Measurements from ENCODE around the gene FIZ1. TPM values are rescaled to one million over a fixed set of nuclear protein-coding genes. Genes with fewer than 3 reads are reported as not detected.

FIZ1 gene
- 3.9 and 4.9 TPM in 2 replicates for total RNA-seq

GRCh38 chr19:55599468-55599841, at the start of gene FIZ1:
Gene FIZ1, minus strand, starts transcription at chr19:55599517. Its CDS starts 1,652 bp downstream, at chr19:55597865.
- DNase-seq = peak; percentile 99

GRCh38 chr19:55648585-55649267, 49.4 kb upstream of the FIZ1 start:
- peak; percentile 22 for DNase-seq

- peak; percentile 76 for DNase-seq
Measured at GRCh38 chr19:55647732-55648584, 48.6 kb upstream of the FIZ1 start, which contains the start of gene CCDC106. Gene CCDC106, plus strand, starts transcription at chr19:55648212. Its CDS starts 835 bp downstream, at chr19:55649047.

GRCh38 chr19:55646889-55647731, 47.8 kb upstream of the FIZ1 start:
- no peak for DNase-seq

GRCh38 chr19:55645512-55645881, 46.2 kb upstream of the FIZ1 start:
- no peak for DNase-seq

- no peak for DNase-seq
Measured at GRCh38 chr19:55644842-55645511, 45.7 kb upstream of the FIZ1 start.

GRCh38 chr19:55644191-55644833, 45.0 kb upstream of the FIZ1 start:
- no peak for DNase-seq

GRCh38 chr19:55643887-55644176, 44.5 kb upstream of the FIZ1 start:
- DNase-seq = no peak

- peak; percentile 79 for DNase-seq
Measured at GRCh38 chr19:55643003-55643886, 43.9 kb upstream of the FIZ1 start, which contains the start of gene ZNF581. Gene ZNF581, plus strand, starts transcription at chr19:55643649. Its CDS starts 923 bp downstream, at chr19:55644572.

- DNase-seq = peak; percentile 28
Measured at GRCh38 chr19:55642153-55643002, 43.1 kb upstream of the FIZ1 start.

GRCh38 chr19:55641426-55642152, 42.3 kb upstream of the FIZ1 start:
- no peak for DNase-seq

- peak; percentile 70 for DNase-seq
Measured at GRCh38 chr19:55640577-55641425, 41.5 kb upstream of the FIZ1 start, which contains the start of gene ZNF580. Gene ZNF580, plus strand, starts transcription at chr19:55641002. Its CDS starts 1,507 bp downstream, at chr19:55642509.

GRCh38 chr19:55640043-55640576, 40.8 kb upstream of the FIZ1 start:
- peak; percentile 81 for DNase-seq

GRCh38 chr19:55638864-55639359, 39.6 kb upstream of the FIZ1 start:
- peak; percentile 62 for DNase-seq

- DNase-seq = no peak
Measured at GRCh38 chr19:55637534-55637933, 38.2 kb upstream of the FIZ1 start.

- DNase-seq = no peak
Measured at GRCh38 chr19:55636723-55637122, 37.4 kb upstream of the FIZ1 start.

- DNase-seq = no peak
Measured at GRCh38 chr19:55635856-55636440, 36.6 kb upstream of the FIZ1 start.

Measured in dermis blood vessel endothelial cell (primary cell).